Activated CD4-positive, alpha-beta T cell treated with anti-CD3 and anti-CD28 coated beads for 4 hours (primary cell): ENCODE results near the gene TOR2A.

Experiments used
- DNase-seq, 2 donors: peaks; one replicate each; pipeline ENCODE4 v3.0.0-alpha.2; 2020

Gene TOR2A

GRCh38 chr9:127715470-127716337, 19.4 kb downstream of the TOR2A start, which contains the start of the genes PTRH1 and TTC16:
Gene PTRH1, minus strand, starts transcription at chr9:127715663. Its CDS starts 24 bp downstream, at chr9:127715639.
Gene TTC16, plus strand, starts transcription at chr9:127716079. Its CDS starts 67 bp downstream, at chr9:127716146.
- DNase-seq = peak; percentile 96 to 97

DNA sequence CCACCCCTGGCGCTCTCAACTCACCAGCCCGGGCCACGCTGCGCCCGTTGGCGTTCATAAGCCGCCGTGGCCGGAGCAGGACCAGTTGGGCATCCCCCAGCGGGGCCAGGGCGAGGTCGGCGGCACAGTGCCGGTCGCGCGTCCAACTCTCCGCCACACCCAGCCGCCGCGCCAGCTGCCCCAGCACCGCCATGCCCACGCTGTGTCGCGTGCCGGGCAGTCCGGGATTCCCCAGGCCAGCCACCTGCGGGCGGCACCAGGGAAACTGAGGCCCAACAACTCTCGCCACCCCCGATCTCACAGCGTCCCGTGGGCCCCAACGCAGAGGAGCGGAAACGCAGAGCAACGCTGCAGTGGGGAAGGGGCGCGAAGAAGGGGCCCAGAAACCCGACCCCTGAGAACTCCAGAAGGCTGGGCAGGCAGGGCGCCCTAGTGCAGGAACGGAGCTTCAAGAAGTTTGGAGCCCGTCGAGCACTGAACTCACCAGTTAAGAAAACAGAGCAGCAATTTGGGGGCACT, 20.1 kb downstream of the TOR2A start:
- no peak for DNase-seq

GRCh38 chr9:127714020-127714750, 20.9 kb downstream of the TOR2A start:
- no peak for DNase-seq

DNA sequence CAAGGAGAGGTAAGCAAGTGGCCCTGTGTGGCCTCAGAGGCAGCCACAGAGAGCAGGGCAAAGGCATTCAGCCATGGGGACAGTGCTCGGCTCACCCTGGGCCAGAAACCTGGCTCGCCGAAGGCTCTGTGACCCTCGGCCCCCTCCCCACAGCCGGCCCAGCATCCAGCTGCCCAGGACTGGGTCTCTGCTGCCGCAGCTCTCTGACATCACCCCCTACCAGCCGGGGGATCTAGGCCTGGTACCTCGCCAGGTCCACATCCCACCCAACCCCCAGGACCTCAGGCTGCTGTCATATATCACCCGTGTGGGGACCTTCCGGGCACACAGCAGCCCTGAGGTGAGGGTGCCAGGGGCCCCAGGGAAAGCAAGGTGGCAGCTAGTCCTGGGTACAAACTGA, 22.2 kb downstream of the TOR2A start:
- no peak for DNase-seq

DNA sequence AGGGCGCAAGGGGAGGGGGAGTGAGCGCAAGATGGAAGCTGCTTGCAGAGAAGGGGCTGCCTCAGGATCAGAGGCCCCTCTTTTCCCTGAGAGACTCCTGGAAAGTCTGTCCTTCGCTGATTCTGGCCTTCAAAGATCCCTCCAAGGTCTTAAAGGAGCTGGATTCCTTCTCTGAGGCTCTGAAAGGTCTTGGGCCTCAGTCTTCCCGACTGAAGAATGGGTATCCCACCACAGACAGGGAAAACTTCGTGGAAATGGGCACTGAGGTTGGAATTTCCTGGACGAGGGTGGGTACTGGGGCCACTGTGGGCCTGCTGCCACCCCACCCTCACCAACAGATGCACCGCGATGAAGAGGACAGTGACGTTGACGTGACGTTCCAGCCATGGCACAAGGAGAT, 22.7 kb downstream of the TOR2A start:
- no peak for DNase-seq

- DNase-seq = no peak
Measured at GRCh38 chr9:127711831-127712274, 23.2 kb downstream of the TOR2A start.

DNA sequence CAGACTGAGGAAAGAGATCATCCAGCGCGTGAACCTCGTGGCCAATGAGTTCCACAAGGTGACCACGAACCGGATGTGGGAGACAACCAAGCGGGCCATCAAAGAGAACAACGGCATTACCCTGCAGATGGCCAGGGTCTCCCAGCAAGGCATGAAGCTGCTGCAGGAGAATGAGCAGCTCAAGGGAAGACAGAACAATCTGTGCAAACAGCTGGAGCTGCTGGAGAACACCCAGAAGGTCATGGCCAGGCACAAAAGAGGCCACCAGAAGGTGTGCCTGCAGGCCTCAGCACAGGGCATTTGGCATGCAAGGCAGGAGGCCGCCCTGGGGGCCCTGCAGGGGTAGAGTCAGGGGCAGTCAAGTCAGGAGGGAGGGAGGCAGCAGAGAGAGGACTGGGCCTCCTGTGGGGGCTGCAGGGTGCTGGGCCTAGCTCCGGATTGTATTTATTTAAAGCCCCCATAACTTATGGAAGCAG, 23.8 kb downstream of the TOR2A start:
- no peak for DNase-seq

DNA sequence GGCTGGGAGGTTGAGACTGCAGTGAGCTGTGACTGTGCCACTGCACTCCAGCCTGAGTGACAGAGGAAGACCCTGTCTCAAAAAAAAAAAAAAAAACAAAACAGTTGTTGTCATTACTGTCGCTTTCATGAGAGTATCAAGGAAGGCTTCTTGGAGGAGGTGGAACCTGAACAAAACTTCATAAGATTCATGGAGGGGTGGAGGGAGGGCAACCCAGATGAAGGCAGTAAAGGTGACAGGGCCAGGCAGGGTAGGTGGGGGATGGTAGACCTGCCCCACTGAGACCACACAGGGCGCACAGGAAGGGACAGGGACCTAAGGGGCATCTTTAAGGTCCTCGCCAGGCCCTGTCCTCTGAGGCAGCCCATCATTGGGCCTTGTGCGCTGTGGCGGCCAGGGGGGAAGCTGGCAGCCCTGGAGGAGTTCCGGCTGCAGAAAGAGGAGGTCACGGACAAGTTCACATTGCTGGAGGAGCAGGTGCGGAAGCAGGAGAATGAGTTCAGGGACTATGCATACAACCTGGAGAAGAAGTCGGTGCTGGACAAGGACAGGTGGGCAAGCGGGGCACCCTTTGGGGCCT, 24.8 kb downstream of the TOR2A start:
- DNase-seq = no peak

DNA sequence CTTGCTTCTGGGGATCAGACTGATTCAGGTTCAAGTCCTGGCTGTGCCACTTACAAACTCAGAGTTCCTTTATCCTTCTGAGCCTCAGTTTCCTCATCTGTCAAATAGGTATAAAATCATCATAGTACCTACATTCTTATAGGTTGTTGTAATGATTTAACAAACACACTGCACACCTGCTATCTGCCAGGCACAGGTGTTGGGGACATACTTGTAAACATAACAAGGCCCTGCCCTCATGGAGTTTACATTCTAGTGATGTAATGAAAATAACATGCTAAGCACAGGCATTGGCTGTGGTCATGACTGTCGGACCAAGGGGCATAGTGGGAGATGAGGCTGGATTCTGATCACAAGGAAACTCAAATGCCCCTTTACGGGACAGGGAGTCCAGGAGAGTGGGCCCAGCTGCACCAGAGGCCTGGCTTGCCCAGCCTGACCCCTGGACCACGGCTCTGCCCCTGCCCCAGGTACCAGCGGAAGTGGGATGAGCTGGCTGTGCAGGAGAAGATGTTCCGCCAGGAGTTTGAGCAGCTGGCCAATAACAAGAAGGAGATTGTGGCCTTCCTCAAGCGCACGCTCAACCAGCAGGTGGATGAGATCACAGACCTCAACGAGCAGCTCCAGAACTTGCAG, 26.0 kb downstream of the TOR2A start:
- DNase-seq = no peak

DNA sequence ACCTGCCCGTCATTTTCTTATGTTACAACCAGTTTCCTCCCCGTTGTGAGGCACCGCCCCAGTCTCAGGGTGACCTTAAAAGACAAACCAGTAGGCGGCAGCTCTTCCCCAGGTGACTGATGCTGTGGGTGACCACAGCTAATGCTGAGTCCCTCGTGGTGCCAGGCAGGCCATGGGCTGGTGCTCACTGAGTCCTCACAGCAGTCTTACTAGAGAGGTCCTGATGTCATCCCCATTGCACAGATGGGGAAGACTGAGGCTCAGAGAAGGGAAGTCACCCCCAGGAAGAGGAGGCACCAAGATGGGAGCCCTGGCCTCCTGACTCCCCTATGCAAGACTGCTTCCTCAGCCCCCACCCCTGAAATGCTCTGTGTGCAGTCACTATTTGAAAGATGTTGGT, 27.3 kb downstream of the TOR2A start:
- DNase-seq = peak; percentile 19 to 46

- DNase-seq = no peak
Measured at GRCh38 chr9:127706836-127707241, 28.3 kb downstream of the TOR2A start, which contains the start of gene CFAP157. Gene CFAP157, plus strand, starts transcription at chr9:127706988. Its CDS starts 44 bp downstream, at chr9:127707032.

DNA sequence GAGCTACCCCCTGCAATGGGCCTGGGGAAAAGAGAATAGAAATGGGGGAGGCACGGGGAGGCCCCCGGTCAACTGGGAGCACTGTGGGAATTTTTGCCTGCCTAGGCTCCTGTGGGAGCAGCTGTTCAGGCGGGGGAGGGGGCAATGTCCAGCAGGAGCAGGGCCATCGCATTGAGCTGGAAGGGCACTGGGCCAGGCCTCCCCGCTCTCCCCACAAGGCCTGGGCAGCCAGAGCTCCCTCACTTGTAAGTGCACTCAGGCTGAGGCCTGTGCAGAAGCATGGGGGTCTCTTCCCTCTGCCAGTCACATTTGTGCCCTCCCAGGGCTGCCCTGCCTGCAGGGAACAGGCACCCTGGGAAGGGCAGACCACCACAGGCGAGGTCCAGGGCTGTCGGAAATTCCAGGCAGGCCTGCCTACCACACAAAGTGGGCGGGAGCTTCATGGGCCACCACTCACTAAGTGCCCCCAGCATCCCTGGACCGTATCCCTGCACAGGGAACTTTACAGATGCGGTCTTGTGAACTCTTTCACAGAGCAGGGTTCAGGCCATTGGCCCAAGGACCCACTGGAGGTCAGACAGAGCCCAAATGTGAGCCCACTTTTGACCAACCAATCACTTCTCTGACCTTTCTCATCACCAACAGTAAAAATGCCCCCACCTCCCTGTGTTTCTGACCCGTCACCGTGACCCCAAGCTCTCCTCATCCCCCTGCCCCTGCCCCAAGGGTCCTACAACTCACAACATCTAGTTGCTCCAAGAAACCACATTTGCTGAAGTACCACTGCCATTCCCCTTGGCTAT, 29.3 kb downstream of the TOR2A start:
- DNase-seq = no peak

- no peak for DNase-seq
Measured at GRCh38 chr9:127703289-127703946, 31.7 kb downstream of the TOR2A start.

DNA sequence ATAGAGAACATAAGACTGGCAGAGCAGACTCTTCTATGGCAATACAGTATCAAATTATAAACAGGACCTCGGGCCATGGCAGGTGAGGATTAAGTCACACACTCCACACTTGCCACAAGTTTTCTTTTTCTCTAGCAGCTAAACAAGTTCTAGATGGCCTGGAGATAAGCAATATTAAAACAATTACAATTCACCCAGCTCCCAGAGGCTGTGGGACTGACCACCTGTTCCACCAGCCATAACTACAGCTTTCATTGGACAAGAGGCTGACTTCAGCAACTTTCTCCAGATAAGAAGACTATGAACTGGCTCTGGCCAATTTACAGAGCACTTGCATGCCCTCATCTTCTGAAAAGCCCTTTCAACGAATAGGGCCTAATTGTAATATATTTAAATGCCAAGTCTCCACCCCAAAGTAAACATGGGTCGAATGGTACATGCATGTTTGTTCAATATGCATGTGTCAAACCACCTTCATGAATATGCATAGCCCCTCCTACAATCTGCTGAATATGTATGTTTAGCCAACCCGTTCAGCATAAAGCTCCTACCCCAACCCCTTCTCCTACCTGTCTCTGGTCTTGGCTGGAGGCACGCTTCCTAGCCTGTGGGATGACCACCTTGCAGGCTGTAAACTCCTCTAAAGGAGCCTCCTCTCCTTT, 34.4 kb downstream of the TOR2A start:
- DNase-seq = no peak

- no peak for DNase-seq
Measured at GRCh38 chr9:127700140-127700539, 35.0 kb downstream of the TOR2A start.

- DNase-seq = peak; percentile 81 to 83
Measured at GRCh38 chr9:127698985-127699670, 36.0 kb downstream of the TOR2A start.

DNA sequence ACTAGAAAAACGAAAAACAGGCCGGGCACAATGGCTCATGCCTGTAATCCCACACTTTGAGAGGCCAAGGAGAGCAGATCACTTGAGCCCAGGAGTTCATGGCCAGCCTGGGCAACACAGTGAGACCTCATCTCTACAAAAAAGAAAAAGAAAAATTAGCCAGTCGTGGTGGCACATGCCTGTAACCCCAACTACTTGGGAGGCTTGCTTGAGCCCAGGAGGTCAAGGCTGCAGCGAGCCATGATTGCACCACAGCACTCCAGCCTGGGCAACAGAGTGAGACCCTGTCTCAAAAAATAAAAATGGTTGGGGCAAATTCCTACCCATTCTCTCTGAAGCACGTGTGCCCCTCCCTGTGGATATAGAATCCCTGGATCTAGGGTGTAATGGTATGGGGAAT, 36.7 kb downstream of the TOR2A start:
- no peak for DNase-seq

DNA sequence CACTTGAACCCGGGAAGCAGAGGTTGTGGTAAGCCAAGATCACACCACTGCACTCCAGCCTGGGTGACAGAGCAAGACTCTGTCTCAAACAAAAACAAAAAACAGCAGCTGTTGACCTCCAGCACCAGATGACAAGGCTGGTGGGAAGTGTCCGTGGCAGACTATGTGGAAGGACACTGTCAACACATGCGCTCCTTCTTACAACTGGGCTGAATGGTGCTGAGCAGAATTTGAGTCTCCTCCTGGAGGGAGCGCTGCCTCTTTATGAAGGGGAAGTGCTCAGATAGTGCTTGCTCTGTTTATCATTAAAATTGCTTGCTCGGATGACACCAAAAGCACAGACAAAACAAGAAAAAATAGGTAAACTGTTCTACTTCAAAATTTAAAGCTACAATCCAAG, 37.5 kb downstream of the TOR2A start:
- no peak for DNase-seq

DNA sequence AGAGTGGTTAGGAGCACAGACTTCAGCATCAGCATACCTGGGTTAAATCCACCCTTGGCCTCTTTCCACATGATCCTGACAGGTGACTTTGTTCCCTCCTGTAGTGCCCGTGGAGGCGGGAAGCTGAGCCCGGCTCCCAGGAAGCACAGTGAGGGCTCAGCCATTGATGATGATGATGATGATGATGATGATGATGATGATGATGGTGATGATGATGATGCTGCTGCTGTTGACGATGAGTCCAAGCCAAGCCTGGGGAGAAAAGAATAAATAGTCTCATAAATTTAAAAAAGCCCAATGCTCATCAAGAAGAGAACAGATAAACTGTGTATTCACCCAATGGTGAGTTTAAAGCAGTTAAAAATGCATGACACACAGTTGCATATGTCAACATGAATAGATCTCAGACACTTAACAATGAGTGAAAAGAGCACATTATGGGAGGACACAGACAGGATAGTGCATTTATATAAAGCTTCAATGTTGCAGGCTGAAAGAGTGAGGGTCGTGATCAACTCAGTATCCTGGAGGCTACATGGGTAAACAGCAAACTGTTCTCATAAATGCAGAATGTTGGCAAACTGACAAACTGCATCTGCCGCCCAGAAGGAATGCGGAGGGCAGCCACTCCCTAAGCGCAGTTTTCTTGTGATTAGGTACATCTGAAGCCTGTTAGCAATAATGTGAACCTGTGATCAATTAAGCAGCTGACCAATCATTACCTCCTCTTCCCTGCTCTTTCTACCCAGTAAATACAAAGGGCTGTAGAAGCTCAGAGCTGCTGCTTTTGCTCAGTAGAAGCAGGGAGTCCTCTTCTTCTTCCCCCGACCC, 40.0 kb downstream of the TOR2A start:
- no peak for DNase-seq
